Adipocyte (in vitro differentiated cells): ENCODE measurements around the gene CSPG4.
"Not testable (repeated sequence)": the region's sequence is repeated elsewhere in the genome, so short reads cannot be mapped to it uniquely, and the experiment has no call there.

Source experiments
- DNase-seq: peaks from one replicate; pipeline ENCODE4 v3.0.0-alpha.2; 2015; ENCODE audit warnings: low read depth
- H3K27me3 ChIP-seq: replicated peaks from 2 replicates; pipeline ENCODE4 v1.7.0; 2013; ENCODE audit warnings: mild to moderate bottlenecking, low read length, moderate library complexity; ENCODE audit not compliant: control insufficient read depth, insufficient read depth
- H3K36me3 ChIP-seq: 2 replicates; pipeline ENCODE4 v1.7.0; 2013; ENCODE audit warnings: low read length, mild to moderate bottlenecking, moderate library complexity; ENCODE audit not compliant: control insufficient read depth, insufficient read depth, severe bottlenecking
- H3K4me1 ChIP-seq: 2 replicates; pipeline ENCODE4 v1.7.0; 2013; ENCODE audit warnings: mild to moderate bottlenecking, low read length, moderate library complexity; ENCODE audit not compliant: control insufficient read depth, insufficient read depth
- H3K4me3 ChIP-seq: 2 replicates; pipeline ENCODE4 v1.7.0; 2013; ENCODE audit warnings: mild to moderate bottlenecking, low read length, moderate library complexity
- H3K9ac ChIP-seq: 2 replicates; pipeline ENCODE4 v1.7.0; 2013; ENCODE audit warnings: mild to moderate bottlenecking, low read length, moderate library complexity
- H3K9me3 ChIP-seq: 2 replicates; pipeline ENCODE4 v1.7.0; 2013; ENCODE audit warnings: mild to moderate bottlenecking, low read length, moderate library complexity; ENCODE audit not compliant: control insufficient read depth

Gene CSPG4

GRCh38 chr15:75689429-75689828, 23.2 kb downstream of the CSPG4 start:
- H3K9me3 ChIP-seq, result not testable (repeated sequence)

GRCh38 chr15:75688831-75689230, 23.8 kb downstream of the CSPG4 start:
- Histone ChIP-seq H3K9ac (no peak overlapping the region), H3K4me1 (peaks cover 5% of the 10 kb centered on the region), H3K9me3 (no peaks in the 10 kb centered on the region), H3K4me3 (no peak overlapping the region), H3K27me3 (no peaks in the 10 kb centered on the region), H3K36me3 (peaks cover 24% of the 10 kb centered on the region)
- no peak for DNase-seq

More at GRCh38 chr15:75689429-75689828, 23.2 kb downstream of the CSPG4 start:
- DNase-seq, H3K27me3 ChIP-seq, H3K9ac ChIP-seq, H3K4me3 ChIP-seq: not testable (repeated sequence)
- peaks cover 11% of the 10 kb centered on the region for H3K4me1 ChIP-seq
- peaks cover 21% of the 10 kb centered on the region for H3K36me3 ChIP-seq

GRCh38 chr15:75688278-75688557, 24.4 kb downstream of the CSPG4 start:
- no peak overlapping the region for H3K4me3 ChIP-seq
- H3K4me1 ChIP-seq, result no peaks in the 10 kb centered on the region
- H3K36me3 ChIP-seq, result peaks cover 24% of the 10 kb centered on the region
- no peaks in the 10 kb centered on the region for H3K9me3 ChIP-seq
- DNase-seq, result no peak
- H3K9ac ChIP-seq, result no peak overlapping the region
- no peaks in the 10 kb centered on the region for H3K27me3 ChIP-seq

- H3K9ac ChIP-seq, result no peak overlapping the region
- no peaks in the 10 kb centered on the region for H3K9me3 ChIP-seq
- no peaks in the 10 kb centered on the region for H3K4me1 ChIP-seq
- no peak overlapping the region for H3K4me3 ChIP-seq
- H3K27me3 ChIP-seq, result no peaks in the 10 kb centered on the region
- DNase-seq, result no peak
- peaks cover 24% of the 10 kb centered on the region for H3K36me3 ChIP-seq
Measured at GRCh38 chr15:75687486-75688277, 25.0 kb downstream of the CSPG4 start.

- H3K9me3 ChIP-seq, H3K9ac ChIP-seq, H3K27me3 ChIP-seq, H3K4me1 ChIP-seq, H3K4me3 ChIP-seq: not testable (repeated sequence)
- peaks cover 32% of the 10 kb centered on the region for H3K36me3 ChIP-seq
- peak; percentile 77 for DNase-seq
Measured at GRCh38 chr15:75686212-75686642, 26.4 kb downstream of the CSPG4 start.

- Histone ChIP-seq H3K27me3 (no peaks in the 10 kb centered on the region), H3K9me3 (no peaks in the 10 kb centered on the region), H3K4me3 (no peak overlapping the region), H3K4me1 (no peaks in the 10 kb centered on the region), H3K9ac (no peak overlapping the region), H3K36me3 (peaks cover 39% of the 10 kb centered on the region)
- DNase-seq, result no peak
Measured at GRCh38 chr15:75685195-75685594, 27.5 kb downstream of the CSPG4 start.

- Histone ChIP-seq H3K36me3 (peaks cover 39% of the 10 kb centered on the region), H3K9ac (no peak overlapping the region), H3K27me3 (no peaks in the 10 kb centered on the region), H3K9me3 (no peaks in the 10 kb centered on the region), H3K4me3 (no peak overlapping the region), H3K4me1 (no peaks in the 10 kb centered on the region)
- no peak for DNase-seq
Measured at GRCh38 chr15:75684648-75685047, 28.0 kb downstream of the CSPG4 start.

GRCh38 chr15:75683646-75684312, 28.9 kb downstream of the CSPG4 start:
- DNase-seq, result peak; percentile 76
- H3K4me1 ChIP-seq, H3K27me3 ChIP-seq, H3K9me3 ChIP-seq, H3K4me3 ChIP-seq, H3K9ac ChIP-seq: not testable (repeated sequence)
- peaks cover 41% of the 10 kb centered on the region for H3K36me3 ChIP-seq

- Histone ChIP-seq H3K9ac (no peak overlapping the region), H3K36me3 (peaks cover 37% of the 10 kb centered on the region), H3K9me3 (no peaks in the 10 kb centered on the region), H3K27me3 (no peaks in the 10 kb centered on the region), H3K4me3 (no peak overlapping the region), H3K4me1 (no peaks in the 10 kb centered on the region)
- no peak for DNase-seq
Measured at GRCh38 chr15:75682181-75683135, 30.2 kb downstream of the CSPG4 start.

GRCh38 chr15:75680007-75680789, 32.5 kb downstream of the CSPG4 start:
- Histone ChIP-seq H3K9ac (peak overlapping the region; percentile 42), H3K4me1 (peaks cover 11% of the 10 kb centered on the region), H3K36me3 (peaks cover 39% of the 10 kb centered on the region), H3K9me3 (no peaks in the 10 kb centered on the region), H3K27me3 (no peaks in the 10 kb centered on the region), H3K4me3 (no peak overlapping the region)
- DNase-seq, result no peak
